SJCRH30 (cell line): ENCODE measurements around the gene ZMYM4. TPM values are rescaled to one million over a fixed set of nuclear protein-coding genes. Genes with fewer than 3 reads are reported as not detected.
"Not testable (repeated sequence)": the region's sequence is repeated elsewhere in the genome, so short reads cannot be mapped to it uniquely, and the experiment has no call there.

Experiments
- DNase-seq, 2 experiments: peaks; one replicate each; pipeline ENCODE4 v3.0.0-alpha.2; 2015 to 2020
- H3K27ac ChIP-seq: fragments of 250-450 bp; sonication (Bioruptor Pico); 2 replicates; pipeline ENCODE4 v1.5.1; 2020; ENCODE audit warnings: mild to moderate bottlenecking, moderate library complexity
- H3K27me3 ChIP-seq: fragments of 250-450 bp; sonication (Bioruptor Pico); 2 replicates; pipeline ENCODE4 v1.5.1; 2020; ENCODE audit warnings: mild to moderate bottlenecking, moderate library complexity
- H3K36me3 ChIP-seq: fragments of 250-450 bp; sonication (Bioruptor Pico); 2 replicates; pipeline ENCODE4 v1.5.1; 2020; ENCODE audit warnings: mild to moderate bottlenecking, moderate library complexity
- H3K4me1 ChIP-seq: fragments of 250-450 bp; sonication (Bioruptor Pico); 2 replicates; pipeline ENCODE4 v1.5.1; 2020; ENCODE audit warnings: mild to moderate bottlenecking, moderate library complexity
- H3K4me3 ChIP-seq: fragments of 250-450 bp; sonication (Bioruptor Pico); 2 replicates; pipeline ENCODE4 v1.5.1; 2020; ENCODE audit warnings: mild to moderate bottlenecking, moderate library complexity
- H3K9me3 ChIP-seq: fragments of 250-450 bp; sonication (Bioruptor Pico); replicated peaks from 2 replicates; pipeline ENCODE4 v1.5.1; 2020; ENCODE audit warnings: mild to moderate bottlenecking, moderate library complexity
- total RNA-seq: library from RNA; depleted of rRNA; stranded (reverse); fragments of >200 nt; shearing (Covaris generic); gene quantifications from 2 replicates; pipeline ENCODE4 v1.2.3, GENCODE V29; 2014; rRNA removed

ZMYM4 gene
- total RNA-seq, 1 experiment from 2014 or later: 61.6 TPM

DNA sequence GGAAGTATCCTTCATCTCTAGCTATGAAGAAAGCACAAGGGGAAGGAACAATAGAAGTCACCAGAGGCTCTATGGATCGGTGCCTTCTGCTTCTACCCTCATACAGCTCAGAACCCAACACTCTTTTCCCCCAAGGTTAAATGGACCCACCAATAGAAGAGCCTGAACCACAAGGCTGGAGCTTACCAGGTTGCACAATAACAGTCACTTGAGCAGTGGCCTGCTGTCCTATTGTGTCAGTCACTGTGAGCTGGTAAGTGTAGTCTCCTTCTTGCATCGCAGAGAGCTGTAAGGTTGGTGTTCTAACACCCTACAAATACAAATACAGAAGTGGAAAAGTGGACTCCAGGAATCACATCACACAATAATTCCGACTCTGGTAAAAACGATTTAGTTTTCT is 185.7 kb downstream of the ZMYM4 start:
- H3K36me3 ChIP-seq: peaks cover 20% of the 10 kb centered on the region
- no peak overlapping the region for H3K27ac ChIP-seq
- H3K9me3 ChIP-seq: no peaks in the 10 kb centered on the region
- H3K4me1 ChIP-seq: no peaks in the 10 kb centered on the region
- no peak for DNase-seq
- no peak overlapping the region for H3K4me3 ChIP-seq
- no peaks in the 10 kb centered on the region for H3K27me3 ChIP-seq

DNA sequence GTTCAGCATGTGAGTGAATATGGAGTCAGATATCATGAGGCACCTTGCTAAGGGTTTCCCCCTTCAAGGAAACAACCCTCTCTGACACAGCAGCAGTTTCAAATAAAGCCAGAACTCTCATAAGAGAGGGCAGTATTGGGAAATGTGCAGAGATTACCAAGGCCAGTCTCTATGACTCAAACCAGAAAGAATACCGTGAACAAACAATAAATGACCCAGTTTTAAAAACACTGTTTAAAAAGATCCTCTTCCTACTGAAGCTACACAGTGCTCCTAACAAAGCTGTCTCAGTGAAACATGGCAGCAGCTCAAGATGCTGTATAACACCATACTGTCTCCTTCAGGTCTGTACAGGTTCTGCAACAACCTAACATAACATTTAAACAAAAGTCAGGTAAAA is 186.1 kb downstream of the ZMYM4 start:
- Histone ChIP-seq H3K27ac (no peak overlapping the region), H3K4me1 (no peaks in the 10 kb centered on the region), H3K4me3 (no peak overlapping the region), H3K27me3 (no peaks in the 10 kb centered on the region), H3K36me3 (peaks cover 17% of the 10 kb centered on the region), H3K9me3 (no peaks in the 10 kb centered on the region)
- DNase-seq: no peak

DNA sequence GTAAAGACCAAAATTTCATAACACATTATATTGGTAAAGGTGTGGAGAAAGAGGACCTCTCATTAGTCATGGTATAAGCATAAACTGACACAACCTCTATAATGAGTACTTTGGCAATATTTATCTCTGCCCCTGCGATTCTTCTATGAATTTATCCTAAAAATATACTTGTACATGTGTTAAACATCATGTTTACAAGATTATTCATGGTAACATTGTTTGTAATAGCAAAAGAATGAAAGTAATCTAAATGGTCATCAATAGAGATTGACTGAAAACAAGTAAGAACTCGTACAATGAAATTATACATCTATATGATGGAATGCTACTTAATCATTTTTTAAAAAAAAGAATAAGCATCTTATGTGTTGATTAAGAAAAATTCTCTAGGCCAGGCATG is 192.3 kb downstream of the ZMYM4 start:
- no peak for DNase-seq
- Histone ChIP-seq H3K36me3 (peaks cover 25% of the 10 kb centered on the region), H3K4me3 (no peak overlapping the region), H3K4me1 (no peaks in the 10 kb centered on the region), H3K27me3 (no peaks in the 10 kb centered on the region), H3K9me3 (no peaks in the 10 kb centered on the region), H3K27ac (no peak overlapping the region)

DNA sequence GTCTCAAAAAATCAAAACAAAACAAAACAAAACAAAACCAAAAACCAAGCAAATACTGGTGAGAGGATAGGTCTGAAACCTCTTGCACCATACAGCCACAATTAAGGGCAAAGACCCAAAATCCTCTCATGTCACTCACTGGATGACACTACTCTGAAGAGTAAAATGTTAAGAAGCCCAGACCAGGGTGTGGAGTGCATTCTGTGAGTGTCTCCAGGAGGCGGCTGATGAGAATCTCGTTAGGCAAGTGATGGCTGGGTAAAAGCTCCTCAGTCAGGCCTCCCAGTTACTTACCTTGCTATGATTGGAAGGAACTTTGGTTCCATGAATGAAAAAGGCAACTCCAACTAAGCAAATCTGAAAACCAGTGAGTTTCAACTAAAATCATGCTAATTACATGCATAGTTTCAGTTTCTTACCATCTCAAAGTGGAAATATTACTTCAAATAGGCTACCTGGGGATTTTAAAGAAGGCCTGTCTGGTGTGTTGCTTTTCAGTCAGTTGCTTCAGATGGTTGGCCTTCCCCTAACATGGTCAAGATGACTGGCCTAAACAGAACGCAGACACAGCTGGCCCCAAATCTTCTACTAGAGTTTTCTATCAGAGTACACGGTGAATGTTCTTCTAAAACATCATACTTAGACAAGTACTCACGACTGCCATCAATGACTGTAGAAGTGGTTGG is 193.6 kb downstream of the ZMYM4 start:
- H3K4me3 ChIP-seq: no peak overlapping the region
- H3K27ac ChIP-seq: no peak overlapping the region
- H3K36me3 ChIP-seq: peaks cover 29% of the 10 kb centered on the region
- DNase-seq: no peak
- no peaks in the 10 kb centered on the region for H3K27me3 ChIP-seq
- H3K9me3 ChIP-seq: no peaks in the 10 kb centered on the region
- H3K4me1 ChIP-seq: no peaks in the 10 kb centered on the region

DNA sequence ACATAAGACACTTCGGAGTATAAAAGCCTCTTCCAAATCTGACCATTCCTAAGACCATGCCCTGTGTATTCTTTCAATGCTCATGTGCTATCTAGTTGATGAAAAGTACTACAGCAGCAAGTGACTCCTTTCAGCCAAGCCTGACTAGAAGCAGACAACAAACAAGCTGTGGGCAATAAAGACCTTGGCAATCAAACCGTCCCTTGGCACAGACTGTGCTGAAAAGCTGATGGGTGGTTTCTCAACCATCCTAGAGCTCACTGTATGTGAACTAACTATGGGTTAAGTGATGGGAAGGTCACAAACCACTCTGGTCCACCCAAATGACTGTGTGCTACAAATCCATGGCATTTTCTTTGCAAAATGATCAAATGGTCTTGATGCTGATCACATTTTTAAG is 194.7 kb downstream of the ZMYM4 start:
- Histone ChIP-seq H3K27ac (no peak overlapping the region), H3K9me3 (no peaks in the 10 kb centered on the region), H3K4me1 (no peaks in the 10 kb centered on the region), H3K27me3 (no peaks in the 10 kb centered on the region), H3K36me3 (peaks cover 29% of the 10 kb centered on the region), H3K4me3 (no peak overlapping the region)
- DNase-seq: no peak

DNA sequence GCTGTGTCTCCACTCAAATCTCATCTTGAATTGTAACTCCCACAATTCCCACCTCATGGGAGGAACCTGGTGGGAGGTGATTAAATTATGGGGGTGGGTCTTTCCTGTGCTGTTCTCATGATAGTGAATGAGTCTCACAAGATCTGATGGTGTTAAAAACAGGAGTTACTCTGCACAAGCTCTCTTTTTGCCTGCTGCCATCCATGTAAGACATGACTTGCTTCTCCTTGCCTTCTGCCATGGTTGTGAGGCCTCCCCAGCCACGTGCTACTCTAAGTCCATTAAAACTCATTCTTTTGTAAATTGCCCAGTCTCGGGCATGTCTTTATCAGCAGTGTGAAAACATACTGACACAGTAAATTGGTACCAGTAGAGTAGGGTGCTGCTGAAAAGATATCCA is 195.2 kb downstream of the ZMYM4 start:
- H3K36me3 ChIP-seq: peaks cover 34% of the 10 kb centered on the region
- DNase-seq, H3K4me3 ChIP-seq, H3K4me1 ChIP-seq, H3K9me3 ChIP-seq, H3K27me3 ChIP-seq, H3K27ac ChIP-seq: not testable (repeated sequence)

DNA sequence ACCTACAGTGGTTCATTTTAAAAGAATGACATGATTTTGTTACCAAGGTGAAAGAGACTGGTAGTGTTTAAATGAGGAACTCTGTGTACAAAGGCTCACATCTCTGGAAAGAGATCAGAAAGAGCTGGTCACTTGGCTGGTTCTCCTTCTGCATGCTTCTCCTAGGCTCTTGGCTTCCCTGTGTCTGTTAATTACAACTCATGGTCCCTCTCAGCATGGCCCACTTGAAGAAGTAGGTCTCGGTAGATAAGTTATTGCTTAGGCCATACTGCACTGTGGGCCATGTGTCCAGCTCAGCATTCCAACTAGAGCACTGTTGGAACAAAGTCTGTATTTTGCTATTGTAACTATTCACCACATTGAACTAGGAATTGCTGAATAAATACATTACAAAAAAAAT is 197.6 kb downstream of the ZMYM4 start:
- H3K27me3 ChIP-seq: no peaks in the 10 kb centered on the region
- no peaks in the 10 kb centered on the region for H3K4me1 ChIP-seq
- peaks cover 39% of the 10 kb centered on the region for H3K36me3 ChIP-seq
- DNase-seq: no peak
- H3K9me3 ChIP-seq: no peaks in the 10 kb centered on the region
- no peak overlapping the region for H3K4me3 ChIP-seq
- H3K27ac ChIP-seq: no peak overlapping the region

DNA sequence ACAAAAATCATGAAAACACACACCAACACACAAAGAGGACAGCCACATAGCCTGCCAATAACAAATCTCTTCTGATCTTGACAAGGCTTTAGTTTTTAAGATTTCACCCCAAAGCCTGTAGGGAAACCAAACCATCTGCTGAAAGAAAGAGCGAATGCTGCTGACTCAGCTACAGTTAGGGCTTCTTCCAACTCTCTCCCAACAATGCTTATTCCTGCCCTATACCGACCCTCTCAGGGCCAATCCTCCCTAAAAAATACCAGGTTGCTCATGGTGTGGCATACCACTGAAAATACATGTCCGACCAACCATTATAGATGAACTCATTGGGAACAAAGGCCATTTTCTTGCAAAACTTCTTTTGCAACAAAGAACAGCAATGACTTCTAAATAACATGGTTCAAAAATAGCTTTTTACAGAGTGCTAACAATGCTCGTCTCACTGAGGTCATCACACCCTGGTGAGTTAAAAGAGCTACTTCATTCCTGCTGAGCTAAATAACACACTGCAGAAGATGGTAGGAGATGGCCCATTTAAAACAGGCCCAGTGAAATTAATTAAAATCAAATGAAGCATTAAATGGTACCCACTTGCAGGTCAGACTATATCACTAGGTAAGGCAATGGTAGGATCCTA is 202.6 kb downstream of the ZMYM4 start:
- peaks cover 16% of the 10 kb centered on the region for H3K36me3 ChIP-seq
- DNase-seq: no peak
- no peak overlapping the region for H3K4me3 ChIP-seq
- H3K27ac ChIP-seq: no peak overlapping the region
- H3K4me1 ChIP-seq: no peaks in the 10 kb centered on the region
- H3K27me3 ChIP-seq: no peaks in the 10 kb centered on the region
- H3K9me3 ChIP-seq: no peaks in the 10 kb centered on the region

Other genes starting within 250 kb of the ZMYM4 start
- gene ZMYM6, start 236.8 kb upstream of the ZMYM4 start, total RNA-seq: 19.7 and 25.1 TPM in 2 replicates
- 36.8 and 42.3 TPM in 2 replicates for gene ZMYM1, start 189.3 kb upstream of the ZMYM4 start, total RNA-seq
- gene SFPQ, start 75.6 kb upstream of the ZMYM4 start, total RNA-seq: 340 and 387 TPM in 2 replicates